ENCODE results near the gene NEK8. TPM values are rescaled to one million over a fixed set of nuclear protein-coding genes. Genes with fewer than 3 reads are reported as not detected.

Gene NEK8
- total RNA-seq, 1 donor from 2014 or later = 6.7 TPM

- no peak for TF ChIP-seq CTCF (IDR thresholded peaks at IDR 0.05; ENCODE audit: unreplicated experiment)
- peak overlapping the region; percentile 85 for H3K4me3 Mint-ChIP-seq (ENCODE audit: unreplicated experiment)
- peaks cover 35% of the 10 kb centered on the region for H3K4me1 Mint-ChIP-seq (ENCODE audit: unreplicated experiment)
- no peak overlapping the region for H3K27ac Mint-ChIP-seq (ENCODE audit: unreplicated experiment)
- H3K9me3 Mint-ChIP-seq (ENCODE audit: unreplicated experiment) = no peaks in the 10 kb centered on the region
- peaks cover 30% of the 10 kb centered on the region for H3K36me3 Mint-ChIP-seq (ENCODE audit: low read depth, unreplicated experiment)
- peak; percentile 44 for DNase-seq (ENCODE audit: low spot score)
- H3K27me3 Mint-ChIP-seq (ENCODE audit: unreplicated experiment) = peaks cover 29% of the 10 kb centered on the region
Measured at GRCh38 chr17:28716740-28717577, 11.6 kb upstream of the NEK8 start.

- Mint-ChIP-seq H3K4me3 (ENCODE audit: unreplicated experiment) (peak within 1 kb of the TSS; percentile 85), H3K27ac (ENCODE audit: unreplicated experiment) (peak within 1 kb of the TSS; percentile 76), H3K36me3 (ENCODE audit: low read depth, unreplicated experiment) (peaks cover 35% of the 10 kb centered on the region), H3K4me1 (ENCODE audit: unreplicated experiment) (peaks cover 31% of the 10 kb centered on the region), H3K9me3 (ENCODE audit: unreplicated experiment) (no peaks in the 10 kb centered on the region), H3K27me3 (ENCODE audit: unreplicated experiment) (peaks cover 25% of the 10 kb centered on the region)
- no peak for TF ChIP-seq CTCF (IDR thresholded peaks at IDR 0.05; ENCODE audit: unreplicated experiment)
- peak; percentile 78 for DNase-seq (ENCODE audit: low spot score)
Measured at GRCh38 chr17:28717578-28718332, 10.8 kb upstream of the NEK8 start, which contains the start of gene RAB34. TSS of gene RAB34 (minus strand) at chr17:28717868. CDS start at chr17:28717266, 602 bp downstream.

GRCh38 chr17:28718333-28719020, 10.1 kb upstream of the NEK8 start:
- Mint-ChIP-seq H3K27ac (ENCODE audit: unreplicated experiment) (peak overlapping the region; percentile 76), H3K4me3 (ENCODE audit: unreplicated experiment) (peak overlapping the region; percentile 85), H3K9me3 (ENCODE audit: unreplicated experiment) (no peaks in the 10 kb centered on the region), H3K27me3 (ENCODE audit: unreplicated experiment) (peaks cover 24% of the 10 kb centered on the region), H3K4me1 (ENCODE audit: unreplicated experiment) (peaks cover 33% of the 10 kb centered on the region), H3K36me3 (ENCODE audit: low read depth, unreplicated experiment) (peaks cover 40% of the 10 kb centered on the region)
- TF ChIP-seq CTCF (IDR thresholded peaks at IDR 0.05; ENCODE audit: unreplicated experiment) = no peak
- DNase-seq (ENCODE audit: low spot score) = no peak

- Mint-ChIP-seq H3K27me3 (ENCODE audit: unreplicated experiment) (peaks cover 24% of the 10 kb centered on the region), H3K27ac (ENCODE audit: unreplicated experiment) (peak overlapping the region; percentile 91), H3K4me1 (ENCODE audit: unreplicated experiment) (peaks cover 35% of the 10 kb centered on the region), H3K4me3 (ENCODE audit: unreplicated experiment) (peak overlapping the region; percentile 98), H3K9me3 (ENCODE audit: unreplicated experiment) (no peaks in the 10 kb centered on the region), H3K36me3 (ENCODE audit: low read depth, unreplicated experiment) (peaks cover 39% of the 10 kb centered on the region)
- no peak for TF ChIP-seq CTCF (IDR thresholded peaks at IDR 0.05; ENCODE audit: unreplicated experiment)
- DNase-seq (ENCODE audit: low spot score) = peak; percentile 20
Measured at GRCh38 chr17:28719021-28719433, 9.6 kb upstream of the NEK8 start.
